HepG2 (cell line): ENCODE measurements around the gene TADA2B. TPM values are rescaled to one million over a fixed set of nuclear protein-coding genes. Genes with fewer than 3 reads are reported as not detected.
A peak's percentile ranks its signal among the peaks of the same experiment; 100 is the strongest.

ENCODE experiments used
- CENPBD1 ChIP-seq: sonication (generic); formaldehyde crosslinking; IDR thresholded peaks from 2 replicates; pipeline ENCODE4 v1.8.0; 2022; ENCODE audit warnings: missing genetic modification reagents, low read depth, mild to moderate bottlenecking, borderline replicate concordance
- DR1 ChIP-seq: sonication (generic); formaldehyde crosslinking; IDR thresholded peaks from 2 replicates; pipeline ENCODE4 v1.8.0; 2021; ENCODE audit warnings: mild to moderate bottlenecking, missing genetic modification reagents, inconsistent platforms
- FOXK1 ChIP-seq: sonication (generic); formaldehyde crosslinking; IDR thresholded peaks from 2 replicates; pipeline ENCODE4 v1.4.0; 2020; ENCODE audit warnings: low read depth, missing genetic modification reagents, borderline replicate concordance
- GATAD1 ChIP-seq: IDR thresholded peaks from 2 replicates; pipeline ENCODE4 v1.6.1; 2016; ENCODE audit warnings: missing genetic modification reagents, missing compliant biosample characterization
- GRHL1 ChIP-seq: sonication (generic); formaldehyde crosslinking; conservative IDR thresholded peaks from 2 replicates; pipeline ENCODE4 v1.8.0; 2022; ENCODE audit warnings: missing genetic modification reagents
- KDM2A ChIP-seq: sonication (generic); formaldehyde crosslinking; IDR thresholded peaks from 2 replicates; pipeline ENCODE4 v1.4.0; 2020; ENCODE audit warnings: low read depth, missing genetic modification reagents, borderline replicate concordance
- MAF1 ChIP-seq: sonication (generic); formaldehyde crosslinking; IDR thresholded peaks from 2 replicates; pipeline ENCODE4 v1.5.0; 2020; ENCODE audit warnings: missing genetic modification reagents, borderline replicate concordance
- MXD1 ChIP-seq: sonication (generic); formaldehyde crosslinking; IDR thresholded peaks from 2 replicates; pipeline ENCODE4 v1.4.0; 2020; ENCODE audit warnings: mild to moderate bottlenecking, missing genetic modification reagents
- PRDM15 ChIP-seq: sonication (generic); formaldehyde crosslinking; IDR thresholded peaks from 2 replicates; pipeline ENCODE4 v1.4.0; 2020; ENCODE audit warnings: missing genetic modification reagents
- RFXANK ChIP-seq: IDR thresholded peaks from 2 replicates; pipeline ENCODE4 v1.6.1; 2016
- TRAFD1 ChIP-seq: sonication (generic); formaldehyde crosslinking; IDR thresholded peaks from 2 replicates; pipeline ENCODE4 v1.5.1; 2020; ENCODE audit warnings: missing genetic modification reagents, mild to moderate bottlenecking, borderline replicate concordance
- ZNF496 ChIP-seq: sonication (generic); formaldehyde crosslinking; IDR thresholded peaks from 2 replicates; pipeline ENCODE4 v1.8.1; 2023; ENCODE audit warnings: mild to moderate bottlenecking, moderate library complexity, missing genetic modification reagents; ENCODE audit not compliant: insufficient replicate concordance
- polyA plus RNA-seq, 8 experiments: library from polyadenylated mRNA; depleted of rRNA in 3 of 8; stranded (reverse) in 7 of 8; unstranded in 1 of 8; fragments of >200 nt; fragmentation: Illumina TruSeq in 4 of 8; extraction: Trizol in 4 of 8; gene quantifications; 2 replicates each; pipeline versions ENCODE4 v1.2.1 to v1.2.3, GENCODE V29; 2011 to 2016; ENCODE audit warnings: low read depth in 4 of 8, missing spikeins in 1 of 8, mixed read lengths in 1 of 8; ENCODE audit not compliant: insufficient read depth in 1 of 8
- total RNA-seq, 5 experiments: library from RNA; depleted of rRNA; stranded (reverse); fragments of >200 nt; fragmentation: Illumina TruSeq; extraction: Trizol; gene quantifications; 2 replicates each; pipeline ENCODE4 v1.2.3, GENCODE V29; 2016; ENCODE audit warnings: low read depth in 1 of 5
- TF ChIP-seq, protein P1 (sequence below), 2 experiments: sonication (generic) in 1 of 2; formaldehyde crosslinking in 1 of 2; IDR thresholded peaks; 2 replicates each; pipeline versions ENCODE4 v1.6.1 to v1.9.0; 2014 to 2022; ENCODE audit warnings: antibody characterized with exemption in 1 of 2, borderline replicate concordance in 1 of 2, inconsistent platforms in 1 of 2, low read depth in 1 of 2, missing genetic modification reagents in 1 of 2

TADA2B gene
- total and polyA plus RNA-seq, 2 of the 13 experiments (the other 11 are each of a cell fraction or from before 2014, with no cell fraction given): 4.6 to 8.9 TPM

DNA sequence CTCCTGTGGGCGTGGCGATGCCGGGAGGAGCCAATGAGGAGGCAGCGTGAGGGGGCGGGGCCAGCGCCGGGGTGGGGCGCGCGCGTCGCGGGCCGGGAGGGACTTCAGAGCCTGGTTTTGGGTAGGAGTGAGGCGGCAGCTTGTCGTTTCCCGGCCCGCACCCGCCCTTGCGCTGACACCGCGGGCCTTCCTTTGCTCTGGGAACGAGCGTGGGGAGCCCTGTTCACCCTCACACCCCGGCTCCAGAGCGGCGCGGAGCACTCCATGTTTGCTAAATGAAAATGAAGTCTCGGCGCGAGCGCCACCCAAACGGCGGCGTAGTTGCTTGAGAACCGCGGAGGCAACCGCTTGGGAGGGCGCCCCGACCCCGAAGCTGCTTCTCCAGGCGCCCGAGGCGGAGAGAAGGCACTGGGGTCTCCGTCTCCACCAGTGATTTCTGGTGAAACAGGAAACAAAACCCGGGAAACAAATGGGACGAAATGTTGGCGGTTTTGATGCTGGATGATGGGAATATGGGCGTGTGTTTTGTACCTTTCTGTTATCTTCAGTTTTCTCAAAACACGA lies 25.2 kb downstream of the TADA2B start (continued):
- TF ChIP-seq, protein P1, sequence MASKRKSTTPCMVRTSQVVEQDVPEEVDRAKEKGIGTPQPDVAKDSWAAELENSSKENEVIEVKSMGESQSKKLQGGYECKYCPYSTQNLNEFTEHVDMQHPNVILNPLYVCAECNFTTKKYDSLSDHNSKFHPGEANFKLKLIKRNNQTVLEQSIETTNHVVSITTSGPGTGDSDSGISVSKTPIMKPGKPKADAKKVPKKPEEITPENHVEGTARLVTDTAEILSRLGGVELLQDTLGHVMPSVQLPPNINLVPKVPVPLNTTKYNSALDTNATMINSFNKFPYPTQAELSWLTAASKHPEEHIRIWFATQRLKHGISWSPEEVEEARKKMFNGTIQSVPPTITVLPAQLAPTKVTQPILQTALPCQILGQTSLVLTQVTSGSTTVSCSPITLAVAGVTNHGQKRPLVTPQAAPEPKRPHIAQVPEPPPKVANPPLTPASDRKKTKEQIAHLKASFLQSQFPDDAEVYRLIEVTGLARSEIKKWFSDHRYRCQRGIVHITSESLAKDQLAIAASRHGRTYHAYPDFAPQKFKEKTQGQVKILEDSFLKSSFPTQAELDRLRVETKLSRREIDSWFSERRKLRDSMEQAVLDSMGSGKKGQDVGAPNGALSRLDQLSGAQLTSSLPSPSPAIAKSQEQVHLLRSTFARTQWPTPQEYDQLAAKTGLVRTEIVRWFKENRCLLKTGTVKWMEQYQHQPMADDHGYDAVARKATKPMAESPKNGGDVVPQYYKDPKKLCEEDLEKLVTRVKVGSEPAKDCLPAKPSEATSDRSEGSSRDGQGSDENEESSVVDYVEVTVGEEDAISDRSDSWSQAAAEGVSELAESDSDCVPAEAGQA (IDR thresholded peaks at IDR 0.05; ENCODE audit: low read depth): 0 out of 2 replicates have a peak, but pooled peaks have one; percentile 2
- TF ChIP-seq, protein P1 (CRISPR knock-in tag; IDR thresholded peaks at IDR 0.05; ENCODE audit: borderline replicate concordance): no peak
- TF ChIP-seq MXD1 (CRISPR knock-in tag) (no peak; the same call in 1 of the 2 replicates), CENPBD1 (CRISPR knock-in tag) (no peak), GRHL1 (CRISPR knock-in tag) (no peak), FOXK1 (CRISPR knock-in tag) (no peak), MAF1 (CRISPR knock-in tag) (peak; percentile 62; the same call in 1 of the 2 replicates), DR1 (CRISPR knock-in tag) (no peak), KDM2A (no peak), PRDM15 (peak; percentile 49; the same call in 1 of the 2 replicates), RFXANK (CRISPR knock-in tag) (no peak), GATAD1 (CRISPR knock-in tag) (no peak), ZNF496 (CRISPR knock-in tag) (no peak), TRAFD1 (no peak)
